Measurements from ENCODE around the gene CAPRIN1. TPM values are rescaled to one million over a fixed set of nuclear protein-coding genes. Genes with fewer than 3 reads are reported as not detected.

Gene CAPRIN1
- total and polyA plus RNA-seq, 2 of the 8 experiments (the other 6 are each of a cell fraction or from before 2014, with no cell fraction given) = 221 to 317 TPM

- TF ChIP-seq, protein P1, sequence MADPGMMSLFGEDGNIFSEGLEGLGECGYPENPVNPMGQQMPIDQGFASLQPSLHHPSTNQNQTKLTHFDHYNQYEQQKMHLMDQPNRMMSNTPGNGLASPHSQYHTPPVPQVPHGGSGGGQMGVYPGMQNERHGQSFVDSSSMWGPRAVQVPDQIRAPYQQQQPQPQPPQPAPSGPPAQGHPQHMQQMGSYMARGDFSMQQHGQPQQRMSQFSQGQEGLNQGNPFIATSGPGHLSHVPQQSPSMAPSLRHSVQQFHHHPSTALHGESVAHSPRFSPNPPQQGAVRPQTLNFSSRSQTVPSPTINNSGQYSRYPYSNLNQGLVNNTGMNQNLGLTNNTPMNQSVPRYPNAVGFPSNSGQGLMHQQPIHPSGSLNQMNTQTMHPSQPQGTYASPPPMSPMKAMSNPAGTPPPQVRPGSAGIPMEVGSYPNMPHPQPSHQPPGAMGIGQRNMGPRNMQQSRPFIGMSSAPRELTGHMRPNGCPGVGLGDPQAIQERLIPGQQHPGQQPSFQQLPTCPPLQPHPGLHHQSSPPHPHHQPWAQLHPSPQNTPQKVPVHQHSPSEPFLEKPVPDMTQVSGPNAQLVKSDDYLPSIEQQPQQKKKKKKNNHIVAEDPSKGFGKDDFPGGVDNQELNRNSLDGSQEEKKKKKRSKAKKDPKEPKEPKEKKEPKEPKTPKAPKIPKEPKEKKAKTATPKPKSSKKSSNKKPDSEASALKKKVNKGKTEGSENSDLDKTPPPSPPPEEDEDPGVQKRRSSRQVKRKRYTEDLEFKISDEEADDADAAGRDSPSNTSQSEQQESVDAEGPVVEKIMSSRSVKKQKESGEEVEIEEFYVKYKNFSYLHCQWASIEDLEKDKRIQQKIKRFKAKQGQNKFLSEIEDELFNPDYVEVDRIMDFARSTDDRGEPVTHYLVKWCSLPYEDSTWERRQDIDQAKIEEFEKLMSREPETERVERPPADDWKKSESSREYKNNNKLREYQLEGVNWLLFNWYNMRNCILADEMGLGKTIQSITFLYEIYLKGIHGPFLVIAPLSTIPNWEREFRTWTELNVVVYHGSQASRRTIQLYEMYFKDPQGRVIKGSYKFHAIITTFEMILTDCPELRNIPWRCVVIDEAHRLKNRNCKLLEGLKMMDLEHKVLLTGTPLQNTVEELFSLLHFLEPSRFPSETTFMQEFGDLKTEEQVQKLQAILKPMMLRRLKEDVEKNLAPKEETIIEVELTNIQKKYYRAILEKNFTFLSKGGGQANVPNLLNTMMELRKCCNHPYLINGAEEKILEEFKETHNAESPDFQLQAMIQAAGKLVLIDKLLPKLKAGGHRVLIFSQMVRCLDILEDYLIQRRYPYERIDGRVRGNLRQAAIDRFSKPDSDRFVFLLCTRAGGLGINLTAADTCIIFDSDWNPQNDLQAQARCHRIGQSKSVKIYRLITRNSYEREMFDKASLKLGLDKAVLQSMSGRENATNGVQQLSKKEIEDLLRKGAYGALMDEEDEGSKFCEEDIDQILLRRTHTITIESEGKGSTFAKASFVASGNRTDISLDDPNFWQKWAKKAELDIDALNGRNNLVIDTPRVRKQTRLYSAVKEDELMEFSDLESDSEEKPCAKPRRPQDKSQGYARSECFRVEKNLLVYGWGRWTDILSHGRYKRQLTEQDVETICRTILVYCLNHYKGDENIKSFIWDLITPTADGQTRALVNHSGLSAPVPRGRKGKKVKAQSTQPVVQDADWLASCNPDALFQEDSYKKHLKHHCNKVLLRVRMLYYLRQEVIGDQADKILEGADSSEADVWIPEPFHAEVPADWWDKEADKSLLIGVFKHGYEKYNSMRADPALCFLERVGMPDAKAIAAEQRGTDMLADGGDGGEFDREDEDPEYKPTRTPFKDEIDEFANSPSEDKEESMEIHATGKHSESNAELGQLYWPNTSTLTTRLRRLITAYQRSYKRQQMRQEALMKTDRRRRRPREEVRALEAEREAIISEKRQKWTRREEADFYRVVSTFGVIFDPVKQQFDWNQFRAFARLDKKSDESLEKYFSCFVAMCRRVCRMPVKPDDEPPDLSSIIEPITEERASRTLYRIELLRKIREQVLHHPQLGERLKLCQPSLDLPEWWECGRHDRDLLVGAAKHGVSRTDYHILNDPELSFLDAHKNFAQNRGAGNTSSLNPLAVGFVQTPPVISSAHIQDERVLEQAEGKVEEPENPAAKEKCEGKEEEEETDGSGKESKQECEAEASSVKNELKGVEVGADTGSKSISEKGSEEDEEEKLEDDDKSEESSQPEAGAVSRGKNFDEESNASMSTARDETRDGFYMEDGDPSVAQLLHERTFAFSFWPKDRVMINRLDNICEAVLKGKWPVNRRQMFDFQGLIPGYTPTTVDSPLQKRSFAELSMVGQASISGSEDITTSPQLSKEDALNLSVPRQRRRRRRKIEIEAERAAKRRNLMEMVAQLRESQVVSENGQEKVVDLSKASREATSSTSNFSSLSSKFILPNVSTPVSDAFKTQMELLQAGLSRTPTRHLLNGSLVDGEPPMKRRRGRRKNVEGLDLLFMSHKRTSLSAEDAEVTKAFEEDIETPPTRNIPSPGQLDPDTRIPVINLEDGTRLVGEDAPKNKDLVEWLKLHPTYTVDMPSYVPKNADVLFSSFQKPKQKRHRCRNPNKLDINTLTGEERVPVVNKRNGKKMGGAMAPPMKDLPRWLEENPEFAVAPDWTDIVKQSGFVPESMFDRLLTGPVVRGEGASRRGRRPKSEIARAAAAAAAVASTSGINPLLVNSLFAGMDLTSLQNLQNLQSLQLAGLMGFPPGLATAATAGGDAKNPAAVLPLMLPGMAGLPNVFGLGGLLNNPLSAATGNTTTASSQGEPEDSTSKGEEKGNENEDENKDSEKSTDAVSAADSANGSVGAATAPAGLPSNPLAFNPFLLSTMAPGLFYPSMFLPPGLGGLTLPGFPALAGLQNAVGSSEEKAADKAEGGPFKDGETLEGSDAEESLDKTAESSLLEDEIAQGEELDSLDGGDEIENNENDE (IDR thresholded peaks at IDR 0.05; ENCODE audit: insufficient replicate concordance, low read length) = no peak
- no peak for TF ChIP-seq JUN (IDR thresholded peaks at IDR 0.05; ENCODE audit: low read depth, low read length)
- TF ChIP-seq SAP30 (IDR thresholded peaks at IDR 0.05; ENCODE audit: insufficient read depth, insufficient replicate concordance, low read length) = no peak
- no peak for TF ChIP-seq SP2 (IDR thresholded peaks at IDR 0.05; ENCODE audit: low read length)
- no peak for TF ChIP-seq E2F6 (IDR thresholded peaks at IDR 0.05)
- no peak for TF ChIP-seq MAFK (IDR thresholded peaks at IDR 0.05; ENCODE audit: low read depth, low read length)
- TF ChIP-seq NRF1 (IDR thresholded peaks at IDR 0.05; ENCODE audit: low read depth, low read length) = no peak
Observed at GRCh38 chr11:34136420-34136819, 84.9 kb downstream of the CAPRIN1 start (continued).
